ENCODE data around the gene NEK2.
"Not testable (repeated sequence)": the region's sequence is repeated elsewhere in the genome, so short reads cannot be mapped to it uniquely, and the experiment has no call there.

The NEK2 gene

DNA sequence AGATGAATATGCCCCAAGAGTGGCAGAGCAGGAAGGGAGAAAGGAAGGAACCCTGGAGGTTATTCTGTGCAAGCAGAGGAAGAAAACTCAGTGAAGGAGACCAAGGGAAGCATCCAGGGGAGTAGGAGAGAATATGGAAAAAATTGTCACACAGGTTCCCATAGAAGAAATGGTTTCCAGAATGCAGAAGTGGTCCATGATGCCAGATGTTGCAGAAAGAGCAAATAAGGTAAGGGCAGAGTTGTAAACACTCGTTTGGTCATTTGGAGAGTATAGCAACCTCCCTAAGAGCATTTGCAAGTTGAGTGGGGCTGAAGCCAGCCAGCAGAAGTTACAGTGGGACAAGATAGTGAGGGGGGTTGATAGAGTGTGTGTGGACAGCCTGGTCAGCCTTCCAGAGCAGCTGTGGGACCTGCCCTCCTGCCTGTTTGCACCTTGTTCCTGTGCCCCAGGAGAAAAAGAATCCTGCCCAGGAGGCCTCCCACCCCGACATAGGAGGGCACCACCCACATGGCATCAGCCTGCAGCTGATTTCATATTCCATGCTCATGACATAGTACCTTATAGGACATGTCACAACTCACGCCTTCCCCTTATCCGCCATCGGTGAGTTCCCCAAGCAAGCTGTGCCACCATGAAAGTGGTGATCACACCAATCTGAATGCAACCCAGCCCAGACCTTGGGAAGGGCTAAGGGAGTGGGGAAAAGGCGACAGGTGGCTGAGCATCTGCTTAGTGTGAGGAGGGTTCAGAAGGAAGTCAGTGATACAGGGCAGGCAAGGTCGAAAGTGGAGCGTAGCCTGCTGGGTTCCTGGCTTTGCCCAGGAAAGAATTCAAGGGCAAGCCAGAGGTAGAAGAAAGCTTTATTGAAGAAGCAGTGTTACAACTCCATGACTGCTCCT is 8.2 kb upstream of the NEK2 start:
- no peak for DNase-seq
- peaks cover 10% of the 10 kb centered on the region for H3K27me3 Mint-ChIP-seq
- CTCF ChIA-PET: interaction anchor here (0.8 to 7.9 kb wide), 8 partner anchors 13 to 772 kb away, joined by 3 to 108 read pairs (median 16); partner anchors contain the start of genes DTL and INTS7
- H3K4me3 Mint-ChIP-seq: no peak overlapping the region
- H3K4me1 Mint-ChIP-seq: peaks cover 32% of the 10 kb centered on the region
- no peaks in the 10 kb centered on the region for H3K9me3 Mint-ChIP-seq
- no peak overlapping the region for H3K27ac Mint-ChIP-seq
- H3K36me3 Mint-ChIP-seq: no peaks in the 10 kb centered on the region

DNA sequence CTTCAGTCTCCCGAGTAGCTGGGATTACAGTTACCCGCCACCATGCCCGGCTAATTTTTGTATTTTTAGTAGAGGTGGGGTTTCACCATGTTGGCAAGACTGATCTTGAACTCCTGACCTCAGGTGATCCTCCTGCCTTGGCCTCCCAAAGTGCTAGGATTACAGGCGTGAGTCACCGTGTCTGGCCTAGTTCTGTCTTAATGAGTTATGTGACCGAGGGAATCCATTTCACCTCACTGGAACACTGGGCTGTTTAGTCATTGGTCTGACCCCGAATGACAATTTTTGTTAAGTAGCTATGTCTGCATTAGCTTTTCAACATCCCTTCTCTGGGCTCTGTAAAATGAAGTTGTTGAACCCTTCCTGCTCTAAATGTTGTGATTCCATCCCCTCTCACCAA is 6.8 kb upstream of the NEK2 start:
- H3K27ac Mint-ChIP-seq, H3K9me3 Mint-ChIP-seq, H3K27me3 Mint-ChIP-seq, DNase-seq, H3K36me3 Mint-ChIP-seq, H3K4me3 Mint-ChIP-seq: not testable (repeated sequence)
- CTCF ChIA-PET: interaction anchor here (0.6 to 7.9 kb wide), 6 partner anchors 15 to 773 kb away, joined by 3 to 108 read pairs (median 20); partner anchors contain the start of genes DTL and INTS7
- H3K4me1 Mint-ChIP-seq: peaks cover 17% of the 10 kb centered on the region

GRCh38 chr1:211680752-211681327 is 5.4 kb upstream of the NEK2 start:
- H3K36me3 Mint-ChIP-seq: no peaks in the 10 kb centered on the region
- H3K27ac Mint-ChIP-seq: peak overlapping the region; percentile 73
- no peak overlapping the region for H3K4me3 Mint-ChIP-seq
- H3K27me3 Mint-ChIP-seq: no peaks in the 10 kb centered on the region
- DNase-seq: peak; percentile 77
- H3K9me3 Mint-ChIP-seq: no peaks in the 10 kb centered on the region
- peaks cover 21% of the 10 kb centered on the region for H3K4me1 Mint-ChIP-seq
- CTCF ChIA-PET: interaction anchor here (0.6 to 7.9 kb wide), 30 partner anchors 13 to 1105 kb away, joined by 3 to 108 read pairs (median 4); partner anchors contain the start of genes DTL and INTS7

DNA sequence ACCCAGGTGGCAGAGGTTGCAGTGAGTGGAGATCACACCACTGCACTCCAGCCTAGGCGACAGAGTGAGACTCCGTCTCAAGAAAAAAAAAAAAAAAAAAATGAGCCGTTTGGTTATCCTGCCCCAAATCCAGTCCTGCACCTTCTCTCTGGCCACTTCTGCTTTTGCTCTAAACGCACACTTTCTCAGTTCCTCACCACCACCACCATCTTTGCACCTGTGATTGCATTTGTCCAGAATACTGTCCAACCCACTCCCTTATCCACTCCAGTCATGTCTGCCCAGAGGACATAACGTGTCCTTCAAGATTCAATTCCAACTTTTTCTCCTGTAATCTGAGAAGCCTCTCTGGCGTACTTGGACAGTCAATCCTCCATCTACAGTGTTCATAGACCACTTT is 2.2 kb upstream of the NEK2 start:
- Mint-ChIP-seq H3K9me3 (no peaks in the 10 kb centered on the region), H3K27me3 (no peaks in the 10 kb centered on the region), H3K4me1 (peaks cover 49% of the 10 kb centered on the region), H3K27ac (no peak overlapping the region), H3K36me3 (peaks cover 15% of the 10 kb centered on the region), H3K4me3 (no peak overlapping the region)
- CTCF ChIA-PET: interaction anchor here (0.7 to 7.9 kb wide), 3 partner anchors 339 to 778 kb away, joined by 3 to 108 read pairs (median 3); no protein-coding TSS in a partner anchor
- DNase-seq: no peak

DNA sequence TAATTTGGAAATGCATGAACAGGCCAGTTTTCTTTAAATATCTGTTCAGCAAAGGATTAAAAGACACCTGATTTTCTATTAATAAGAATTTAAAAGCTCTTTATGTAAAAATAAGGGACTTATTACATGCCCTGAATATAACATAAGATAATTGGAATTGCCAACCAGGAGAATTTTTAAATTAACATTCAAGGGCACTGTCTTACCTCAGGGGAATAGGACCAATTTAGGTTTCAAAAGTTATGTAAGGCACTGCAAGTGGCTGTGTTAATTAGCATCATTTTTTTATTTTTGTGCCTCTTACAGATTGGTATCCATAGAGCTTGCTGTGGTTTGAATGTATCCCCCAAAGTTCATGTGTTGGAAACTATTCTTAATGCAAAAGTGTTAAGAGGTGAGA is 1.3 kb upstream of the NEK2 start:
- no peaks in the 10 kb centered on the region for H3K27me3 Mint-ChIP-seq
- CTCF ChIA-PET: interaction anchor here (0.6 to 7.9 kb wide), 4 partner anchors 22 to 779 kb away, joined by 3 to 108 read pairs (median 8); no protein-coding TSS in a partner anchor
- no peak overlapping the region for H3K4me3 Mint-ChIP-seq
- H3K9me3 Mint-ChIP-seq: no peaks in the 10 kb centered on the region
- no peak overlapping the region for H3K27ac Mint-ChIP-seq
- peaks cover 51% of the 10 kb centered on the region for H3K4me1 Mint-ChIP-seq
- no peak for DNase-seq
- peaks cover 20% of the 10 kb centered on the region for H3K36me3 Mint-ChIP-seq

DNA sequence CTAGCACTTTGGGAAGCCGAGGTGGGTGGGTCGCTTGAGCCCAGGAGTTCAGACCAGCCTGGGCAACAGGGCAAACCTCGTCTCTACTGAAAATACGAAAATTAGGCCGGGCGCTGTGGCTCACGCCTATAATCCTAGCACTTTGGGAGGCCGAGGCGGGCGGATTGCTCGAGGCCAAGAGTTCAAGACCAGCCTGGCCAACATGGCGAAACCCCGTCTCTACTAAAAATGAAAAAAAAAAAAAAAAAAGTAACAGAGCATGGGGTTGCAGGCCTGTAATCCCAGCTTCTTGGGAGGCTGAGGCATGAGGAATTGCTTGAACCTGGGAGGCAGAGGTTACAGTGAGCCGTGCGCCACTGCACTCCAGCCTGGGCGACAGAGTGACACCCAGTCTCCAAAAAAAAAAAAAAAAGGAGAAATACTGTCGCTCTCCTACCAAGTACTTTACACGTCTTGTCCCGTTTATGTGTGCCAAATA is 724 bp upstream of the NEK2 start:
- Mint-ChIP-seq H3K36me3 (peaks cover 20% of the 10 kb centered on the region), H3K27me3 (no peaks in the 10 kb centered on the region), H3K4me1 (peaks cover 47% of the 10 kb centered on the region), H3K9me3 (no peaks in the 10 kb centered on the region), H3K4me3 (peak overlapping the region; percentile 82), H3K27ac (no peak overlapping the region)
- DNase-seq: no peak
- CTCF ChIA-PET: interaction anchor here (0.6 to 7.9 kb wide), 4 partner anchors 23 to 779 kb away, joined by 3 to 108 read pairs (median 8); no protein-coding TSS in a partner anchor

- CTCF ChIA-PET: interaction anchor here (0.6 to 2.0 kb wide), 3 partner anchors 10 to 295 kb away, joined by 4 to 5 read pairs (median 4); no protein-coding TSS in a partner anchor
- no peak overlapping the region for H3K27ac Mint-ChIP-seq
- no peak overlapping the region for H3K4me3 Mint-ChIP-seq
- H3K36me3 Mint-ChIP-seq: peaks cover 57% of the 10 kb centered on the region
- DNase-seq: no peak
- peaks cover 4% of the 10 kb centered on the region for H3K4me1 Mint-ChIP-seq
- no peaks in the 10 kb centered on the region for H3K9me3 Mint-ChIP-seq
- no peaks in the 10 kb centered on the region for H3K27me3 Mint-ChIP-seq
Observed at GRCh38 chr1:211667065-211667617, 8.3 kb downstream of the NEK2 start.

- H3K9me3 Mint-ChIP-seq: no peaks in the 10 kb centered on the region
- CTCF ChIA-PET: interaction anchor here (0.9 to 1.7 kb wide), 2 partner anchors 146 to 795 kb away, joined by 3 to 5 read pairs; no protein-coding TSS in a partner anchor
- DNase-seq: no peak
- H3K27ac Mint-ChIP-seq: no peak overlapping the region
- H3K4me1 Mint-ChIP-seq: no peaks in the 10 kb centered on the region
- peaks cover 32% of the 10 kb centered on the region for H3K36me3 Mint-ChIP-seq
- H3K4me3 Mint-ChIP-seq: no peak overlapping the region
- H3K27me3 Mint-ChIP-seq: no peaks in the 10 kb centered on the region
Observed at GRCh38 chr1:211660718-211661222, 14.7 kb downstream of the NEK2 start.

- Mint-ChIP-seq H3K4me3 (no peak overlapping the region), H3K36me3 (peaks cover 8% of the 10 kb centered on the region), H3K27ac (no peak overlapping the region), H3K4me1 (no peaks in the 10 kb centered on the region), H3K9me3 (no peaks in the 10 kb centered on the region), H3K27me3 (peaks cover 6% of the 10 kb centered on the region)
- CTCF ChIA-PET: interaction anchor here (0.6 to 1.8 kb wide), 8 partner anchors 9 to 142 kb away, joined by 3 to 6 read pairs (median 3); no protein-coding TSS in a partner anchor
- DNase-seq: no peak
Observed at GRCh38 chr1:211656728-211657127, 18.7 kb downstream of the NEK2 start.

GRCh38 chr1:211654838-211655787 is 20.3 kb downstream of the NEK2 start:
- Mint-ChIP-seq H3K27me3 (peaks cover 20% of the 10 kb centered on the region), H3K4me3 (no peak overlapping the region), H3K27ac (no peak overlapping the region), H3K9me3 (no peaks in the 10 kb centered on the region), H3K36me3 (no peaks in the 10 kb centered on the region), H3K4me1 (no peaks in the 10 kb centered on the region)
- peak; percentile 88 for DNase-seq
- CTCF ChIA-PET: interaction anchor here (0.6 to 4.8 kb wide), 17 partner anchors 12 to 712 kb away, joined by 3 to 49 read pairs (median 5); partner anchors contain the start of gene SLC30A1

DNA sequence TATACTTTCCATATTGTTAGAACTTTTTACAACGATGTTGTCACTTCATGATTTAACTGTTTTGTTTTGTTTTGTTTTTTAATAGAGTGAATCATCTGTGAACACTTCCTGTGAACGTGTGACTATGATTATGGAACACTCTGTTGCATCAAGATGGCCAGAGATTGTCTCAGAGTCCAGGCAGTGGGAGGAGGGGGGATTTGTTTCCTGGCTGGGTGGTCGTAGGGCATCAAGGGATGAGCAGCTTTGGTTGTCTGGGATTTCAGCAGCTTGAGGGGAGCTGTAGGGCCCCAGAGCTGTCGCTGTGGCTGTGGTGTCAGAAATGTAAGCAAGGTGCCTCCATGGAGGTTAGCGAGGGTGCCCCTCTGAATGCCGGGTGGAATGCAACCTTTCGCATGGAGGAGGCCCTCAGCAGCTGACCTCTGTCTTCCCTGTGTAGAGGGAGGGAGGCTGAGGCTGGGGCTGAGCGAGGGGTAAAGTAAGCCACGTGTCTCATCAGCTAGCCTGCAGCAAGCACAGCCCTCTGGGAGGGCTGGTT is 21.4 kb downstream of the NEK2 start:
- DNase-seq: no peak
- Mint-ChIP-seq H3K4me3 (no peak overlapping the region), H3K27ac (no peak overlapping the region), H3K27me3 (peaks cover 26% of the 10 kb centered on the region), H3K4me1 (no peaks in the 10 kb centered on the region), H3K9me3 (no peaks in the 10 kb centered on the region), H3K36me3 (no peaks in the 10 kb centered on the region)
- CTCF ChIA-PET: interaction anchor here (0.6 to 4.8 kb wide), 14 partner anchors 11 to 1244 kb away, joined by 3 to 49 read pairs (median 5); no protein-coding TSS in a partner anchor

DNA sequence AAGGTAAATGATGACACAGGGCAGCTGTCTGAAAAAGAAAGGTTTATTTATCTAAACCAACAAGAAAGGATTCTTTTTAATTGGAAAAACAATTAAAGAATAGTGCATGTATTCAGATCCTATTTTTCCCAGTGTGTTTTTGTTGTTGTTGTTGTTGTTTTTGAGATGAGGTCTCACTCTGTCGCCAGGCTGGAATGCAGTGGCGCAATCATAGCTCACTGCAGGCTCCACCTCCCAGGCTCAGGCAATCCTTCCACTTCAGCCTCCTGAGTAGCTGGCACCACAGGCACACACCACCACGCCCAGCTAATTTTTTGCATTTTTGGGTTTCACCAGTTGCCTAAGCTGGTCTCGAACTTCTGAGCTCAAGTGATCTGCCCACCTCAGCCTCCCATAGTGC is 22.1 kb downstream of the NEK2 start:
- peaks cover 26% of the 10 kb centered on the region for H3K27me3 Mint-ChIP-seq

More for the DNA sequence above, 22.1 kb downstream of the NEK2 start:
- H3K36me3 Mint-ChIP-seq: no peaks in the 10 kb centered on the region
- no peak overlapping the region for H3K27ac Mint-ChIP-seq
- H3K4me1 Mint-ChIP-seq: no peaks in the 10 kb centered on the region
- H3K9me3 Mint-ChIP-seq: no peaks in the 10 kb centered on the region
- H3K4me3 Mint-ChIP-seq: no peak overlapping the region
- CTCF ChIA-PET: interaction anchor here (0.7 to 4.8 kb wide), 9 partner anchors 13 to 1244 kb away, joined by 3 to 49 read pairs (median 4); no protein-coding TSS in a partner anchor
- DNase-seq: no peak

Data from activated naive CD4-positive, alpha-beta T cell treated with anti-CD3 and anti-CD28 coated beads, Interleukin-2, amount 10 ng/mL, durations not matched to agents 7 days and 5 days (primary cell).